ENCODE measurements around the gene SCAANT1. TPM values are rescaled to one million over a fixed set of nuclear protein-coding genes. Genes with fewer than 3 reads are reported as not detected.

Gene SCAANT1
- total and polyA plus RNA-seq, 2 experiments from 2014 or later, result 1.1 TPM; not detected in 1

- Histone ChIP-seq H3K27me3 (no peaks in the 10 kb centered on the region), H3K79me2 (peaks cover 92% of the 10 kb centered on the region), H3K27ac (no peak overlapping the region), H3K4me2 (no peak overlapping the region), H3K36me3 (replicated peaks; ENCODE audit: insufficient read depth, low read depth) (no peaks in the 10 kb centered on the region), H4K20me1 (ENCODE audit: insufficient read depth, poor library complexity, severe bottlenecking) (peaks cover 31% of the 10 kb centered on the region), H3K9me2 (replicated peaks; ENCODE audit: insufficient read depth) (no peaks in the 10 kb centered on the region), H2AFZ (no peak overlapping the region), H3K4me3 (no peak overlapping the region), H3K9me3 (ENCODE audit: low read depth) (no peaks in the 10 kb centered on the region), H3K4me1 (ENCODE audit: insufficient read depth) (peaks cover 19% of the 10 kb centered on the region)
- TF ChIP-seq EZH2 (IDR thresholded peaks at IDR 0.05; ENCODE audit: borderline replicate concordance) (no peak), CTCF (IDR thresholded peaks at IDR 0.05; ENCODE audit: poor library complexity) (no peak), EZH2phosphoT487 (IDR thresholded peaks at IDR 0.05; ENCODE audit: low read depth, severe bottlenecking, unreplicated experiment) (no peak)
- no peak for DNase-seq (ENCODE audit: low spot score)
- 40% methylated on average over 2 of the region's 2 CpGs for WGBS (ENCODE audit: low lambda C conversion rate, missing lambda C conversion rate)
These were observed 33.7 kb downstream of the SCAANT1 start for GRCh38 chr3:63878394-63879060.

- Histone ChIP-seq H3K27me3 (no peaks in the 10 kb centered on the region), H3K9me2 (replicated peaks; ENCODE audit: insufficient read depth) (no peaks in the 10 kb centered on the region), H3K36me3 (replicated peaks; ENCODE audit: insufficient read depth, low read depth) (no peaks in the 10 kb centered on the region), H3K4me2 (no peak overlapping the region), H4K20me1 (ENCODE audit: insufficient read depth, poor library complexity, severe bottlenecking) (peaks cover 31% of the 10 kb centered on the region), H3K4me1 (ENCODE audit: insufficient read depth) (peaks cover 19% of the 10 kb centered on the region), H3K27ac (no peak overlapping the region), H3K9me3 (ENCODE audit: low read depth) (no peaks in the 10 kb centered on the region), H2AFZ (no peak overlapping the region), H3K4me3 (no peak overlapping the region), H3K79me2 (peaks cover 93% of the 10 kb centered on the region)
- DNase-seq (ENCODE audit: low spot score), result no peak
- WGBS (ENCODE audit: low lambda C conversion rate, missing lambda C conversion rate), result 52% methylated on average over 3 of the region's 3 CpGs
- TF ChIP-seq CTCF (IDR thresholded peaks at IDR 0.05; ENCODE audit: poor library complexity) (no peak), EZH2 (IDR thresholded peaks at IDR 0.05; ENCODE audit: borderline replicate concordance) (no peak), EZH2phosphoT487 (IDR thresholded peaks at IDR 0.05; ENCODE audit: low read depth, severe bottlenecking, unreplicated experiment) (no peak)
These were observed 34.3 kb downstream of the SCAANT1 start for GRCh38 chr3:63877737-63878393.

GRCh38 chr3:63876260-63876659 lies 35.9 kb downstream of the SCAANT1 start:
- H3K27me3 ChIP-seq, result no peaks in the 10 kb centered on the region
- H3K36me3 ChIP-seq (replicated peaks; ENCODE audit: insufficient read depth, low read depth), result no peaks in the 10 kb centered on the region
- H3K9me3 ChIP-seq (ENCODE audit: low read depth), result no peaks in the 10 kb centered on the region
- H3K9me2 ChIP-seq (replicated peaks; ENCODE audit: insufficient read depth), result no peaks in the 10 kb centered on the region
- no peak overlapping the region for H3K27ac ChIP-seq
- H3K4me3 ChIP-seq, result no peak overlapping the region
- H3K79me2 ChIP-seq, result peaks cover 94% of the 10 kb centered on the region
- peaks cover 31% of the 10 kb centered on the region for H4K20me1 ChIP-seq (ENCODE audit: insufficient read depth, poor library complexity, severe bottlenecking)
- no peak for DNase-seq (ENCODE audit: low spot score)
- no peak overlapping the region for H2AFZ ChIP-seq
- 48% methylated on average over 3 of the region's 3 CpGs for WGBS (ENCODE audit: low lambda C conversion rate, missing lambda C conversion rate)
- H3K4me2 ChIP-seq, result no peak overlapping the region
- H3K4me1 ChIP-seq (ENCODE audit: insufficient read depth), result peaks cover 19% of the 10 kb centered on the region
- TF ChIP-seq CTCF (IDR thresholded peaks at IDR 0.05; ENCODE audit: poor library complexity) (no peak), EZH2 (IDR thresholded peaks at IDR 0.05; ENCODE audit: borderline replicate concordance) (no peak), EZH2phosphoT487 (IDR thresholded peaks at IDR 0.05; ENCODE audit: low read depth, severe bottlenecking, unreplicated experiment) (no peak)

All from hepatocyte (in vitro differentiated cells).